ENCODE results near the gene UBE3B.

GRCh38 chr12:109573914-109574244 lies 96.4 kb downstream of the UBE3B start:
- TF ChIP-seq, protein P1, sequence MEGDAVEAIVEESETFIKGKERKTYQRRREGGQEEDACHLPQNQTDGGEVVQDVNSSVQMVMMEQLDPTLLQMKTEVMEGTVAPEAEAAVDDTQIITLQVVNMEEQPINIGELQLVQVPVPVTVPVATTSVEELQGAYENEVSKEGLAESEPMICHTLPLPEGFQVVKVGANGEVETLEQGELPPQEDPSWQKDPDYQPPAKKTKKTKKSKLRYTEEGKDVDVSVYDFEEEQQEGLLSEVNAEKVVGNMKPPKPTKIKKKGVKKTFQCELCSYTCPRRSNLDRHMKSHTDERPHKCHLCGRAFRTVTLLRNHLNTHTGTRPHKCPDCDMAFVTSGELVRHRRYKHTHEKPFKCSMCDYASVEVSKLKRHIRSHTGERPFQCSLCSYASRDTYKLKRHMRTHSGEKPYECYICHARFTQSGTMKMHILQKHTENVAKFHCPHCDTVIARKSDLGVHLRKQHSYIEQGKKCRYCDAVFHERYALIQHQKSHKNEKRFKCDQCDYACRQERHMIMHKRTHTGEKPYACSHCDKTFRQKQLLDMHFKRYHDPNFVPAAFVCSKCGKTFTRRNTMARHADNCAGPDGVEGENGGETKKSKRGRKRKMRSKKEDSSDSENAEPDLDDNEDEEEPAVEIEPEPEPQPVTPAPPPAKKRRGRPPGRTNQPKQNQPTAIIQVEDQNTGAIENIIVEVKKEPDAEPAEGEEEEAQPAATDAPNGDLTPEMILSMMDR (IDR thresholded peaks at IDR 0.05): no peak
- no peak for TF ChIP-seq EZH2phosphoT487 (IDR thresholded peaks at IDR 0.05)
